22Rv1 (cell line): Measurements from ENCODE around the gene PGPEP1.

Experiments used
- ZFX ChIP-seq: fragments of 450-650 bp; IDR thresholded peaks from 2 replicates; pipeline ENCODE4 v1.6.1; 2017; ENCODE audit warnings: antibody characterized with exemption, borderline replicate concordance
- TF ChIP-seq, protein P1 (sequence below): fragments of 450-650 bp; IDR thresholded peaks from 2 replicates; pipeline ENCODE4 v1.5.1; 2017; ENCODE audit warnings: mild to moderate bottlenecking

DNA sequence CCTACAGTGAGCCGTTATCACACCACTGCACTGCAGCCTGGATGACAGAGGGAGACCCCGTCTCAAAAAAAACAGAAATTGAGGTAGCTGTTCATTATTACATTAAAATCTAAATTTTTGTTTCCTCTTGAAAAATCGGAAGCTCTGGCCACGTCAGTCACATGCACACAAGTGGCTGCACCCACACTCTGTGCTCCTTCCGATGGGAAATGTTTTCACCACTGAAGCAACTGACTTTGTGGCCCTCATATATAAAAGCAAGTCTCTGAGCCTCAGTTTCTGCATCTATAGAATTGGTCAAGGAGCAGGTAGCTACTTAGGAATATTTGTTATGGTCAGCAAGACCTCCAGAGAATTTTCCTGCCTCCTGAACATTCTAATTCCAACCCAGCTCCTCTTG is 52.5 kb downstream of the PGPEP1 start:
- TF ChIP-seq, protein P1, sequence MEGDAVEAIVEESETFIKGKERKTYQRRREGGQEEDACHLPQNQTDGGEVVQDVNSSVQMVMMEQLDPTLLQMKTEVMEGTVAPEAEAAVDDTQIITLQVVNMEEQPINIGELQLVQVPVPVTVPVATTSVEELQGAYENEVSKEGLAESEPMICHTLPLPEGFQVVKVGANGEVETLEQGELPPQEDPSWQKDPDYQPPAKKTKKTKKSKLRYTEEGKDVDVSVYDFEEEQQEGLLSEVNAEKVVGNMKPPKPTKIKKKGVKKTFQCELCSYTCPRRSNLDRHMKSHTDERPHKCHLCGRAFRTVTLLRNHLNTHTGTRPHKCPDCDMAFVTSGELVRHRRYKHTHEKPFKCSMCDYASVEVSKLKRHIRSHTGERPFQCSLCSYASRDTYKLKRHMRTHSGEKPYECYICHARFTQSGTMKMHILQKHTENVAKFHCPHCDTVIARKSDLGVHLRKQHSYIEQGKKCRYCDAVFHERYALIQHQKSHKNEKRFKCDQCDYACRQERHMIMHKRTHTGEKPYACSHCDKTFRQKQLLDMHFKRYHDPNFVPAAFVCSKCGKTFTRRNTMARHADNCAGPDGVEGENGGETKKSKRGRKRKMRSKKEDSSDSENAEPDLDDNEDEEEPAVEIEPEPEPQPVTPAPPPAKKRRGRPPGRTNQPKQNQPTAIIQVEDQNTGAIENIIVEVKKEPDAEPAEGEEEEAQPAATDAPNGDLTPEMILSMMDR, result no peak
- TF ChIP-seq ZFX, result no peak
